ENCODE results near the gene ASCC1. TPM values are rescaled to one million over a fixed set of nuclear protein-coding genes. Genes with fewer than 3 reads are reported as not detected.

Gene ASCC1
- total RNA-seq, 3 donors from 2014 or later (not counting 1 experiment from before 2014, with no cell fraction given): 26.0 to 35.2 (median 29.3) TPM

DNA sequence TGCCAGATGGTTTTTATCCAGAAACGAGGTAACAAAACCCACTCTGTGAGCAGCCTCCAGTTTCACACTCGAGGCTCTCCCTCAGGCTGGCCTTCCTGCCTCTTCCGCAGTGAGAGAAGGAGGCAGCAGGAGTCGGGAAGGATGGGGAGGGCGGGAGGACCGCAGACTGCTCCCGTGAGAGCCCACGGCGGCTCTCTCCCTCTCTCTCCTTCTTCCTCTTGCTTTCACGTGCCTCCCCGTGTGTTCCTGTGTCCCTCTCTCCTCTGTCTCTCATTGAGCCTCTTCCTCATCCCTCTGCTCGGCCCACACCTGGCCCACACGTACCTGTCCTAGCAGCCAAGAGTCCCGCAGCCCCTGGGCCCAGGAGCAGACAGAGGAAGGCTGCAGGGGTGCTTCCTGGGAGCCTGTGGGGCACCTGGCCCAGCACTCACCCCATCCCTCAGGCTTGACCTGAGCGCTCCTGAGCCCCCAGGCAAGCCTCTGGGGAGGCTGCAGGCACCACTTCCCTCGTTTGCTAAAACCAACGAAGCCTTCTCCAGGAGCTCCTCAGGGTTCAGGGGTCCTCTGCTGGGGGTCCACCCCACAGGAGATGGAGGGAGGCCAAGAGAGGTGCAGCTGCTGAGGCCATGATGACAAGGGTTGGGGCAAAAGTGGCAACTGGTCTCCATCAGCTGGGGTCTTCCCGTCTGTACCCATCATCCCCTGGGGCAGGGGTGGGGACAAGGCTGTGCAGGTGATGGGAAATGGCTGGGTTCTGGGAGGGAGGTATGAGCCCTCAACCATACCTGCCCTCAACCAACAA is 141.3 kb downstream of the ASCC1 start:
- Histone ChIP-seq H3K27ac (ENCODE audit: low read length) (no peak overlapping the region), H3K36me3 (ENCODE audit: control insufficient read depth, insufficient read depth, low read length) (peaks cover 27% of the 10 kb centered on the region), H3K27me3 (ENCODE audit: control insufficient read depth, insufficient read depth, low read length) (no peaks in the 10 kb centered on the region), H3K9me3 (ENCODE audit: control insufficient read depth, insufficient read depth, low read length) (no peaks in the 10 kb centered on the region), H3K4me1 (ENCODE audit: control insufficient read depth, insufficient read depth, low read length) (peaks cover 56% of the 10 kb centered on the region), H3K4me3 (ENCODE audit: low read length) (no peak overlapping the region)
- Mint-ChIP-seq H3K27me3 (ENCODE audit: low read depth in 2 of 2) (no peaks in the 10 kb centered on the region), H3K4me1 (peaks cover 39 to 56% of the 10 kb centered on the region in 2 donors), H3K36me3 (peaks cover 2% of the 10 kb centered on the region), H3K27ac (peak overlapping the region in 1 of 2 donors; percentile 63), H3K9me3 (no peaks in the 10 kb centered on the region), H3K4me3 (no peak overlapping the region)
- ATAC-seq (no peak), DNase-seq (no peak)
- TF ChIP-seq, protein P1, sequence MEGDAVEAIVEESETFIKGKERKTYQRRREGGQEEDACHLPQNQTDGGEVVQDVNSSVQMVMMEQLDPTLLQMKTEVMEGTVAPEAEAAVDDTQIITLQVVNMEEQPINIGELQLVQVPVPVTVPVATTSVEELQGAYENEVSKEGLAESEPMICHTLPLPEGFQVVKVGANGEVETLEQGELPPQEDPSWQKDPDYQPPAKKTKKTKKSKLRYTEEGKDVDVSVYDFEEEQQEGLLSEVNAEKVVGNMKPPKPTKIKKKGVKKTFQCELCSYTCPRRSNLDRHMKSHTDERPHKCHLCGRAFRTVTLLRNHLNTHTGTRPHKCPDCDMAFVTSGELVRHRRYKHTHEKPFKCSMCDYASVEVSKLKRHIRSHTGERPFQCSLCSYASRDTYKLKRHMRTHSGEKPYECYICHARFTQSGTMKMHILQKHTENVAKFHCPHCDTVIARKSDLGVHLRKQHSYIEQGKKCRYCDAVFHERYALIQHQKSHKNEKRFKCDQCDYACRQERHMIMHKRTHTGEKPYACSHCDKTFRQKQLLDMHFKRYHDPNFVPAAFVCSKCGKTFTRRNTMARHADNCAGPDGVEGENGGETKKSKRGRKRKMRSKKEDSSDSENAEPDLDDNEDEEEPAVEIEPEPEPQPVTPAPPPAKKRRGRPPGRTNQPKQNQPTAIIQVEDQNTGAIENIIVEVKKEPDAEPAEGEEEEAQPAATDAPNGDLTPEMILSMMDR (IDR thresholded peaks at IDR 0.05): no peak
- 80% methylated on average over 18 of the region's 18 CpGs for WGBS (ENCODE audit: insufficient coverage)
- intact Hi-C loops (cut with micrococcal nuclease): no loop called here

DNA sequence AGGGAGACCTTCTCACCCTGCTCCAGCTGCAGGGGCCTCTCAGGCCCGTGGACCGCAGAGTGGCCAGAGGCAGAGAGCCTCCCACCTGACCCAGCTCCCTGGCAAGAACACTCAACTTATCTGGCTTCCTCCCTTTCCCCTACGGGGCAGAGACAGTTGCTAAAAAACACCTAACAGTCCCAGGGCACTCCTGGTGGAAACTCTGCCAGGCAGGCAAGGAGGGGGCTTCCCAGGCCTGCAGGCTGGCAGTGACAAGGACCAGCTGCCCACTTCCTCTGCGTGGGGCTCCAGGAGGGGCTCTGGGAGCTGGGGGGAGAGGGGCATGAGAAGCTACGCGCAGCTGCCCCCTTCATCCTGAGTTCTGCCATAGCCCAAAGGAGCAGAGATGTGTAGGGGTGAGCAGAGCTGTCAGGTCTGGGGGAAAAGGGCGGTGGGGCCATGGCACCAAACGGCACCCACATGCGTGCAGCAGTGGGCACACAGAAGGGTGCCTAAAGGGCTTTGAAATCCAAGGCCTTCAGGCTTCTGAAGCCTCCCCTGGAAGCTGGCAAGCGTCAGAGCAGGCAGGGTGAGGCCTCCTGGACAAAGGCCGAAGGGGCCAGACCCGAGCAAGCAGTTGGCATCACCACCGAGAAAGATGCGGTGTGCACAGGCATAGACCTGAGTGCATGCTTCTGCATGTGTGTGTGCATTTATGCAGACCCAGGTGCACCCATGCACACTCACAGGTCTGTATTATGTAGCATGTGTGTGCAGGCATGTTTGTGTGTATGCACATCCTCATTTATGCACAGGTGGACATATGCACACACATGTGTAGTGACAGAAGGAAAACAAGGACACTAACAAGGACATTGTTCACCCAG is 142.1 kb downstream of the ASCC1 start:
- Histone ChIP-seq H3K4me1 (ENCODE audit: control insufficient read depth, insufficient read depth, low read length) (peaks cover 47% of the 10 kb centered on the region), H3K9me3 (ENCODE audit: control insufficient read depth, insufficient read depth, low read length) (no peaks in the 10 kb centered on the region), H3K27me3 (ENCODE audit: control insufficient read depth, insufficient read depth, low read length) (no peaks in the 10 kb centered on the region), H3K4me3 (ENCODE audit: low read length) (no peak overlapping the region), H3K27ac (ENCODE audit: low read length) (no peak overlapping the region), H3K36me3 (ENCODE audit: control insufficient read depth, insufficient read depth, low read length) (peaks cover 33% of the 10 kb centered on the region)
- Mint-ChIP-seq H3K4me3 (no peak overlapping the region), H3K27ac (peak overlapping the region; percentile 21 to 63), H3K4me1 (peaks cover 35 to 55% of the 10 kb centered on the region in 2 donors), H3K9me3 (no peaks in the 10 kb centered on the region), H3K36me3 (peaks cover 7% of the 10 kb centered on the region), H3K27me3 (ENCODE audit: low read depth in 2 of 2) (no peaks in the 10 kb centered on the region)
- intact Hi-C loops (cut with micrococcal nuclease): no loop called here
- TF ChIP-seq, protein P1 (IDR thresholded peaks at IDR 0.05): no peak
- no peak for ATAC-seq
- 67% methylated on average over 14 of the region's 14 CpGs for WGBS (ENCODE audit: insufficient coverage)
- DNase-seq: peak in 1 of 2 donors; percentile 11

DNA sequence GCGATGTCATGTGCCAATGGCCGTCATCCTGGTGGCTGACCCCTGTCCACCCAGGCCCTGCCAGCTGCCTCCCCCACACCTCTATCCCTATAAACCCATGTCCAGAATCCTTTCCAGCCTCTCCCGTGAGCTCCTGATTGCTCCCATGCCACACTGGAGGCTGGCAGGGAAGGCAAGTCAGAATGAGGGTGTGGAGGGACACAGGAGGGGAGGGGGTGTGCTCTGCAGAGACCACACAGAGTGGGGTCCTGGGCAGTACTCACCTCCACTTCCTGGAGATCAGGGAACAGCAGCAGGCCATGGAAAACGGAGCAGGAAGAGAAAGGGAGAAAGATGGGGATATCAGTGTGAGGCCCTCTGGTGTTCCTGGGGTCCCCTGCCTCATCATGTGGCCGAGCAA is 143.4 kb downstream of the ASCC1 start:
- Histone ChIP-seq H3K9me3 (ENCODE audit: control insufficient read depth, insufficient read depth, low read length) (no peaks in the 10 kb centered on the region), H3K4me1 (ENCODE audit: control insufficient read depth, insufficient read depth, low read length) (peaks cover 40% of the 10 kb centered on the region), H3K27ac (ENCODE audit: low read length) (no peak overlapping the region), H3K36me3 (ENCODE audit: control insufficient read depth, insufficient read depth, low read length) (peaks cover 44% of the 10 kb centered on the region), H3K4me3 (ENCODE audit: low read length) (no peak overlapping the region), H3K27me3 (ENCODE audit: control insufficient read depth, insufficient read depth, low read length) (no peaks in the 10 kb centered on the region)
- TF ChIP-seq, protein P1 (IDR thresholded peaks at IDR 0.05): no peak
- H3K27me3 Mint-ChIP-seq (ENCODE audit: low read depth in 2 of 2): no peaks in the 10 kb centered on the region
- H3K4me1 Mint-ChIP-seq: peaks cover 25 to 49% of the 10 kb centered on the region in 2 donors
- H3K27ac Mint-ChIP-seq: peak overlapping the region in 1 of 2 donors; percentile 18
- intact Hi-C loops (cut with micrococcal nuclease): no loop called here
- H3K4me3 Mint-ChIP-seq: no peak overlapping the region
- H3K9me3 Mint-ChIP-seq: no peaks in the 10 kb centered on the region
- no peak for ATAC-seq
- peaks cover 7% of the 10 kb centered on the region for H3K36me3 Mint-ChIP-seq
- DNase-seq: no peak
- 94% methylated on average over 5 of the region's 5 CpGs for WGBS (ENCODE audit: insufficient coverage)

All from natural killer cell (primary cell).